Mesothelial cell of epicardium (in vitro differentiated cells): ENCODE measurements around the gene PDZK1IP1. TPM values are rescaled to one million over a fixed set of nuclear protein-coding genes. Genes with fewer than 3 reads are reported as not detected.
A peak's percentile ranks its signal among the peaks of the same experiment; 100 is the strongest.

Experiments used
- DNase-seq, 2 experiments: peaks; one replicate each; pipeline ENCODE4 v3.0.0; 2021; ENCODE audit warnings: low spot score in 2 of 2; ENCODE audit not compliant: unreplicated experiment in 2 of 2
- H3K27ac Mint-ChIP-seq: 2 replicates; pipeline ENCODE4 v1.8.0; 2021; ENCODE audit warnings: mixed read lengths
- H3K27me3 Mint-ChIP-seq: 2 replicates; pipeline ENCODE4 v1.8.0; 2021; ENCODE audit warnings: low read depth, mixed read lengths
- H3K36me3 Mint-ChIP-seq: 2 replicates; pipeline ENCODE4 v1.8.0; 2021; ENCODE audit warnings: mixed read lengths
- H3K4me1 Mint-ChIP-seq: 2 replicates; pipeline ENCODE4 v1.8.0; 2021; ENCODE audit warnings: mixed read lengths
- H3K4me3 Mint-ChIP-seq: 2 replicates; pipeline ENCODE4 v1.8.0; 2021; ENCODE audit warnings: mild to moderate bottlenecking, moderate library complexity, mixed read lengths
- H3K9me3 Mint-ChIP-seq: 2 replicates; pipeline ENCODE4 v1.8.0; 2021; ENCODE audit warnings: mixed read lengths
- CTCF ChIP-seq: fragments of 200-600 bp; sonication (generic); IDR thresholded peaks from one replicate; pipeline ENCODE4 v1.5.0; 2021; ENCODE audit warnings: antibody characterized with exemption; ENCODE audit not compliant: unreplicated experiment
- total RNA-seq: library from RNA; stranded (reverse); gene quantifications from 3 replicates; pipeline ENCODE4 v1.2.1, GENCODE V29; 2021

The PDZK1IP1 gene
- total RNA-seq, 1 donor from 2014 or later, result not detected

- peaks cover 16% of the 10 kb centered on the region for H3K4me1 Mint-ChIP-seq
- H3K4me3 Mint-ChIP-seq, result no peak overlapping the region
- no peak for TF ChIP-seq CTCF
- H3K27me3 Mint-ChIP-seq, result peaks cover 25% of the 10 kb centered on the region
- H3K9me3 Mint-ChIP-seq, result no peaks in the 10 kb centered on the region
- DNase-seq, result peak in 1 of 2 experiments; percentile 22
- H3K36me3 Mint-ChIP-seq, result no peaks in the 10 kb centered on the region
- H3K27ac Mint-ChIP-seq, result no peak overlapping the region
These were observed 2.5 kb downstream of the PDZK1IP1 start for GRCh38 chr1:47187231-47187925.

DNA sequence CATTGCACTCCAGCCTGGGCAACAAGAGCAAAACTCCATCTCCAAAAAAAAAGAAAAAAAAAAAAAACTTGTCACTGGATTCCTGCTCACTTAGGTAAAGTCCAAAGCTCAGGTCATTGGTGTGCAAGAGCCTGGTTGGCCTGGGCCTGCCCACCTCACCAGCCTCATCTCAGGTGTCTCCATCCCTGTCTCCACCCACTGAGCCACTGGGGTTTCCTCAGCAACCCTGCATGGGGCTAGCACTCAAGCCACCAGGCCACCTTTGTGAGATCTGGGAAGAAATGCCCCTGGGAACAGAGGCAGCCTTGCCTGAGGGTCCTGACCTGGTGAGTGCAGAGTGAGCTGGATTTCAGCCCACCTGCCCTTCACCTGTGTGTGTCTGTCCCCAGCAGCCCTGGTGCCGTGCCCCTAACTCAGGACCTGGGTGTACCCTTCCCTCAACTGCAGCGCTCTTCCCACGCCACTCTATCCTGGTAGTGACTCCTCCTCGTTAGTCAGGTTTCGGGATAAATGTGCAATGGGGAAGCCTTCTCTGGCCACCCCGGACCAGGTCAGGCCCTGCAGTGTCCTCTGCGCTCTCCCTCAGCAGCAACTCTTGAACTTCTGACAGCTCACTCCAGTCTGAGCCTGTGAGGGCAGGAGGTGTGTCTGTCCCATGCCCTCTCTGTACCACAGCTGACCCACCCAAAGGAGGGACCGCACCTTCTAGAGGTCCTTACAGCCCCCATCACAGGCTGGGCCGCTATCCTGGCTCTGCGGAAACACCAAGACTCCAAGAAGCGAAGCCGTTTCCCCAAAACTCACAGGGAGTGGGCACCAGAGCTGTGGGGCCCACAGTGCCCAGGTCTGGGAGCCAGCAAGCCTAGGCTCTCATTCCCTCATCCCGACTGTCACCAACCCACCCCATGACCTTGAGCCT lies 3.3 kb downstream of the PDZK1IP1 start:
- peaks cover 10% of the 10 kb centered on the region for H3K4me1 Mint-ChIP-seq
- H3K27me3 Mint-ChIP-seq, result peaks cover 31% of the 10 kb centered on the region

DNA sequence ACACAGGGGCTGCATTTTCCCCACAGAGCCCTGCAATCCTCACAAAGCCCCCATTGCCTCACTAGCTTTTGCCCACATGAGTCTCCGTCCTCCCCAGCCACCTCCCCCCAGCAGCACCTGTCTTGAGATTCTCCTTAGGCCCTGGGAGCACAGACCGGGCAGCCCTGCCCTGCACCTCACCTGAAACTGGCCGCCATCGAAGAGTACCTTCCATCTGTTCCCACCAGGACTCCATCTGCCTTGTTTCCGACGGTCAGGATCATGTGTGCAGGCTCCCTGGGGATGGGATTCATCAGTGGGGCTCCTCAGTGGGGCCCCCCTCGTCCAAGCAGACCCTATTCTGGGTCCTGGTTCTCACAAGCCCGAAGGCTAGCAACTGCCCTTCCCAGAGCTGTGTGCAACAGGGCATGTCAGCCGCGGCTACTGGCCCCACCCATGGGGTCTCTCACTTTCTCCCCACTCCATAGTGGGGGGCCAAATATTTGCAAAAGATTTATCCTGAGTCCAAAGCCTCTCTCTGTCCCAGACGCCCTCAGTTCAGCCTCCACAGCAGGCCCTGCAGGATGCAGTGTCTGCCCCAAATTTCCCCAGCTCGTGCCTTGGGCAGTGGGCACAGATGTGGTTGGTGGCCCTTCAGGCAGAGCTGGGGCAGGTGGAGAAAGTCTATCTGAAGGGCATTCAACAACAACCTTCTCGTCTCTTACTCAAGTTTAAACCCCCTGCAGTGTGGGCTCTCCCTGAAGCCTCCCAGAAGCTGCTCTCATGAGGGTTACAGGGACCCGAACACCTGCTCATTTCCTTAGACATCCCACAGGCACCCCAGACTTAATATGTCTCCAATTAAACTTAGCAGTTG lies 4.8 kb downstream of the PDZK1IP1 start:
- peak in 1 of 2 experiments; percentile 20 for DNase-seq
- Mint-ChIP-seq H3K27ac (no peak overlapping the region), H3K4me3 (no peak overlapping the region), H3K9me3 (no peaks in the 10 kb centered on the region), H3K36me3 (no peaks in the 10 kb centered on the region), H3K27me3 (peaks cover 44% of the 10 kb centered on the region), H3K4me1 (peaks cover 3% of the 10 kb centered on the region)
- TF ChIP-seq CTCF, result no peak

More for the DNA sequence above, 3.3 kb downstream of the PDZK1IP1 start:
- Mint-ChIP-seq H3K9me3 (no peaks in the 10 kb centered on the region), H3K4me3 (no peak overlapping the region), H3K36me3 (no peaks in the 10 kb centered on the region), H3K27ac (no peak overlapping the region)
- TF ChIP-seq CTCF, result no peak
- peak in 1 of 2 experiments; percentile 28 for DNase-seq

DNA sequence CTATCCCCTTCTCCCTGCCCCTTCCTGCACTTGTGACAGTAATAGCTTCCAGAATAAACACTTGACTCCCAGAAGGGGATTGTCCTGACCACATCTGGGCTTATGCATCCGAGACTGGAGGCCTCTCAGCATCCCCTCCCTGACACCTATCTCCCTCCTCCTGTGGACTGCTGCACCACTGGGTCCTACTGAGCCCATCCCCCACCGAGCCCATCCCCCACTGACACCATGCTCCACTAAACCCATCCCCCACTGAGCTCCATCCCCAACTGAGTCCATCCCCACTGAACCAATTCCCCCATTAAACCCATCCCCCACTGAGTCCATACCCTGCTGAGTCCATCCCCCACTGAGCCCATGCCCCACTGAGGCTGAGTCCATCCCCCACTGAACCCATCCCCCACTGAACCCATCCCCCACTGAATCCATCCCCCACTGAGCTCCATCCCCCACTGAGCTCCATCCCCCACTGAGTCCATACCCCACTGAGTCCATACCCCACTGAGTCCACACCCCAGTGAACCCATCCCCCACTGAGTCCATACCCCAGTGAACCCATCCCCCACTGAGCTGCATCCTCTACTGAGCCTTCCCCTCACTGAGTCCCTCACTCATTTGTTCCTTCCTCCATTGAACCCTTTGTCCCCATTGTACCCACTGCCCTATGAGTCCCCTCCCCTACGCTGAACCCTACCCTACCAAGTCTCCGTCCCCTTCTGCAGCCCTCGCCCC lies 5.6 kb downstream of the PDZK1IP1 start:
- Mint-ChIP-seq H3K27me3 (peaks cover 48% of the 10 kb centered on the region), H3K4me3 (no peak overlapping the region), H3K4me1 (peaks cover 6% of the 10 kb centered on the region), H3K36me3 (no peaks in the 10 kb centered on the region), H3K27ac (no peak overlapping the region), H3K9me3 (no peaks in the 10 kb centered on the region)
- TF ChIP-seq CTCF, result no peak
- DNase-seq, result no peak
